K562 (cell line): ENCODE data around the gene CENPC. TPM values are rescaled to one million over a fixed set of nuclear protein-coding genes. Genes with fewer than 3 reads are reported as not detected.

Experiments
- ATAC-seq: fragments of 200-7000 bp; cut with Tn5 transposase; 3 replicates; pipeline ENCODE4 v1.9.1; 2020; ENCODE audit warnings: moderate library complexity
- BruUV-seq: library from RNA; stranded (reverse); fragments of 400-500 nt; replicated peaks from 2 replicates; lab custom pipeline; 2021; lab: Mats Ljungman, UMichigan
- CTCF ChIA-PET: fragments of 300-600 bp; formaldehyde crosslinking; extraction: SDS; loops from one replicate; lab custom pipeline; 2021; ENCODE audit warnings: low intra/inter-chr PET ratio; lab: Yijun Ruan, JAX
- POLR2A ChIA-PET: fragments of 300-600, 350-650 bp; sonication (Branson Sonifier 250); formaldehyde crosslinking; extraction: SDS; loops from one replicate; lab custom pipeline; 2021; ENCODE audit warnings: antibody characterized with exemption, inconsistent platforms; lab: Yijun Ruan, JAX
- DNase-seq, 4 experiments: peaks; one replicate each; pipeline versions ENCODE4 v3.0.0 to v3.0.0-alpha.2; 2011 to 2018; ENCODE audit warnings: low spot score in 3 of 4, mixed read lengths in 3 of 4; ENCODE audit errors: extremely low read depth in 1 of 4
- FAIRE-seq: peaks from 2 replicates; lab custom pipeline; 2011; peaks lifted over from hg19 to GRCh38; lab: Jason Lieb, UNC
- H2AFZ ChIP-seq: 2 replicates; pipeline ENCODE4 v1.6.0; 2011; ENCODE audit warnings: low read depth, low read length, control low read depth, inconsistent platforms
- H3K27ac ChIP-seq: fragments of 200-600 bp; 3 replicates; pipeline ENCODE4 v1.8.0; 2011; ENCODE audit warnings: low read depth, mild to moderate bottlenecking, control low read depth, inconsistent platforms, low read length, moderate library complexity, mixed read lengths; ENCODE audit errors: extremely low read depth
- H3K27me3 ChIP-seq, 2 experiments: fragments of 300-600 bp in 1 of 2; 2 replicates in 1 of 2; 3 replicates in 1 of 2; pipeline versions ENCODE4 v1.6.0 to v1.8.0; 2011; ENCODE audit warnings: inconsistent platforms in 2 of 2, low read length in 2 of 2, mild to moderate bottlenecking in 1 of 2, mixed read lengths in 1 of 2, moderate library complexity in 1 of 2; ENCODE audit not compliant: control insufficient read depth in 2 of 2, insufficient read depth in 2 of 2
- H3K36me3 ChIP-seq: fragments of 300-600 bp; 3 replicates; pipeline ENCODE4 v1.8.0; 2011; ENCODE audit warnings: mild to moderate bottlenecking, low read length, inconsistent platforms; ENCODE audit not compliant: control insufficient read depth, insufficient read depth
- H3K4me1 ChIP-seq, 2 experiments: fragments of 200-600 bp in 1 of 2; replicated peaks in 1 of 2; 2 replicates in 1 of 2; 3 replicates in 1 of 2; pipeline versions ENCODE4 v1.5.1 to v1.8.0; 2011; ENCODE audit warnings: inconsistent platforms in 2 of 2, low read length in 2 of 2, mild to moderate bottlenecking in 1 of 2, mixed read lengths in 1 of 2, moderate library complexity in 1 of 2; ENCODE audit not compliant: control insufficient read depth in 2 of 2, insufficient read depth in 2 of 2
- H3K4me2 ChIP-seq: 2 replicates; pipeline ENCODE4 v1.6.1; 2011; ENCODE audit warnings: low read length, control low read depth, inconsistent platforms, mixed read lengths; ENCODE audit not compliant: insufficient read depth
- H3K4me3 ChIP-seq: fragments of 200-600 bp; sonication (generic), shearing (Covaris generic); 2 replicates; pipeline ENCODE4 v1.5.1; 2016; ENCODE audit warnings: control low read depth, inconsistent platforms
- H3K79me2 ChIP-seq: fragments of 200-600 bp; 3 replicates; pipeline ENCODE4 v1.8.0; 2011; ENCODE audit warnings: low read length, inconsistent platforms; ENCODE audit not compliant: control insufficient read depth, insufficient read depth
- H3K9ac ChIP-seq, 2 experiments: 2 replicates each; pipeline versions ENCODE4 v1.6.0 to v1.6.1; 2011; ENCODE audit warnings: low read depth in 2 of 2, low read length in 2 of 2, control low read depth in 1 of 2, inconsistent platforms in 1 of 2, mild to moderate bottlenecking in 1 of 2, mixed read lengths in 1 of 2; ENCODE audit not compliant: insufficient read depth in 1 of 2
- H3K9me1 ChIP-seq: one replicate; pipeline ENCODE4 v1.6.0; 2011; ENCODE audit warnings: inconsistent platforms, mild to moderate bottlenecking, low read length, moderate library complexity; ENCODE audit not compliant: control insufficient read depth, insufficient read depth
- H3K9me3 ChIP-seq: replicated peaks from 2 replicates; pipeline ENCODE4 v1.5.1; 2011; ENCODE audit warnings: low read depth, low read length, inconsistent platforms; ENCODE audit not compliant: control insufficient read depth, insufficient read depth
- H4K20me1 ChIP-seq: replicated peaks from 2 replicates; pipeline ENCODE4 v1.6.1; 2011; ENCODE audit warnings: low read length, inconsistent platforms, mixed read lengths; ENCODE audit not compliant: control insufficient read depth, insufficient read depth
- ARID2 ChIP-seq: fragments of 450-650 bp; IDR thresholded peaks from 2 replicates; pipeline ENCODE4 v1.6.1; 2017; ENCODE audit warnings: antibody characterized with exemption, mild to moderate bottlenecking
- ATF7 ChIP-seq: fragments of 450-650 bp; IDR thresholded peaks from 2 replicates; pipeline ENCODE4 v1.7.1; 2014; ENCODE audit warnings: mild to moderate bottlenecking, moderate library complexity
- HMBOX1 ChIP-seq: sonication (generic); IDR thresholded peaks from 2 replicates; pipeline ENCODE4 v1.6.1; 2016
- IRF1 ChIP-seq: sonication (generic); formaldehyde crosslinking; IDR thresholded peaks from 2 replicates; pipeline ENCODE4 v1.8.0; 2022; ENCODE audit warnings: missing genetic modification reagents, mild to moderate bottlenecking, borderline replicate concordance
- JUN ChIP-seq, 2 experiments: sonication (generic) in 1 of 2; formaldehyde crosslinking in 1 of 2; IDR thresholded peaks; 2 replicates each; pipeline versions ENCODE4 v1.6.1 to v1.8.0; 2012 to 2022; ENCODE audit warnings: borderline replicate concordance in 2 of 2, mild to moderate bottlenecking in 2 of 2, improper control_type of control experiment in 1 of 2, low read depth in 1 of 2, low read length in 1 of 2, missing genetic modification reagents in 1 of 2
- MCM3 ChIP-seq: fragments of 450-650 bp; IDR thresholded peaks from 2 replicates; pipeline ENCODE4 v1.6.1; 2016
- MLLT1 ChIP-seq, 2 experiments: fragments of 450-650 bp; IDR thresholded peaks; 2 replicates each; pipeline ENCODE4 v1.6.1; 2016
- MYC ChIP-seq, 2 experiments: fragments of 250-450 bp in 1 of 2; sonication (Bioruptor Pico) in 1 of 2; IDR thresholded peaks; 2 replicates each; pipeline versions ENCODE4 v1.5.1 to v1.6.1; 2012 to 2021; ENCODE audit warnings: low read depth in 2 of 2, borderline replicate concordance in 1 of 2, improper control_type of control experiment in 1 of 2, low read length in 1 of 2, mild to moderate bottlenecking in 1 of 2, moderate library complexity in 1 of 2
- PKNOX1 ChIP-seq: fragments of 450-650 bp; IDR thresholded peaks from 2 replicates; pipeline ENCODE4 v1.6.1; 2016
- SREBF2 ChIP-seq: sonication (generic); formaldehyde crosslinking; IDR thresholded peaks from 2 replicates; pipeline ENCODE4 v1.4.0; 2020; ENCODE audit warnings: mild to moderate bottlenecking, missing genetic modification reagents
- SRSF3 ChIP-seq: fragments of 200-400 bp; formaldehyde crosslinking; IDR thresholded peaks from 2 replicates; pipeline ENCODE4 v1.6.1; 2016; ENCODE audit warnings: mild to moderate bottlenecking, low read length, moderate library complexity; ENCODE audit not compliant: insufficient read depth
- ZBTB7A ChIP-seq: IDR thresholded peaks from 2 replicates; pipeline ENCODE4 v1.6.1; 2011; ENCODE audit warnings: low read depth, mild to moderate bottlenecking, low read length, moderate library complexity, borderline replicate concordance; ENCODE audit not compliant: control insufficient read depth
- ZKSCAN3 ChIP-seq: fragments of 250-450 bp; sonication (Bioruptor Pico); IDR thresholded peaks from 2 replicates; pipeline ENCODE4 v1.4.0; 2020
- ZNF124 ChIP-seq: sonication (generic); formaldehyde crosslinking; IDR thresholded peaks from 2 replicates; pipeline ENCODE4 v1.8.1; 2022; ENCODE audit warnings: missing genetic modification reagents
- ZNF717 ChIP-seq: fragments of 250-450 bp; sonication (Bioruptor Pico); IDR thresholded peaks from 2 replicates; pipeline ENCODE4 v1.5.0; 2021
- WGBS: fragments of 100-300 bp; shearing (Covaris generic); methylation state at CpG from one replicate; pipeline ENCODE4 v1.1.6; 2016; ENCODE audit warnings: low coverage, mixed read lengths; ENCODE audit not compliant: insufficient coverage; ENCODE audit errors: missing lambda C conversion rate; 5-methylcytosine and 5-hydroxymethylcytosine counted together
- in situ Hi-C: fragments of 300-500 bp; cut with MboI; formaldehyde crosslinking; loops from 4 replicates; pipeline ENCODE4 v1.15.0; 2018; ENCODE audit warnings: inconsistent platforms, mixed read lengths
- intact Hi-C: fragments of 100-400 bp; cut with micrococcal nuclease; formaldehyde crosslinking; loops from 2 replicates; pipeline ENCODE4 v1.14.2; 2022
- polyA plus RNA-seq, 8 experiments: library from polyadenylated mRNA; depleted of rRNA in 4 of 8; stranded (reverse) in 5 of 8; unstranded in 3 of 8; fragments of >200 nt; fragmentation: Nextera tagmentation in 2 of 8; fragmentation: Illumina TruSeq in 1 of 8; extraction: Ambion mirVana in 2 of 8; extraction: Trizol in 1 of 8; gene quantifications; 2 replicates each; pipeline versions ENCODE4 v1.2.1 to v1.2.3, GENCODE V29; 2011 to 2014; ENCODE audit warnings: inconsistent platforms in 1 of 8, missing spikeins in 1 of 8
- total RNA-seq, 7 experiments: library from RNA; depleted of rRNA in 6 of 7; stranded (reverse); fragments of >200 nt in 6 of 7; fragmentation: Illumina TruSeq in 2 of 7; extraction: Trizol in 2 of 7; gene quantifications; 2 replicates each; pipeline versions ENCODE4 v1.2.1 to v1.2.3, GENCODE V29; 2011 to 2021; ENCODE audit warnings: low replicate concordance in 1 of 7

The CENPC gene
- total and polyA plus RNA-seq, 9 of the 15 experiments (the other 6 are each of a cell fraction or from before 2014, with no cell fraction given), result 18.1 to 48.5 (median 30.8) TPM

GRCh38 chr4:67459164-67459563 is 86.1 kb downstream of the CENPC start:
- H3K79me2 ChIP-seq, result no peaks in the 10 kb centered on the region
- CTCF ChIA-PET, result no interaction called here
- intact Hi-C loops, result no loop called here

More at GRCh38 chr4:67459164-67459563, 86.1 kb downstream of the CENPC start:
- Histone ChIP-seq H3K4me1 (no peaks in the 10 kb centered on the region), H3K4me2 (no peak overlapping the region), H4K20me1 (no peaks in the 10 kb centered on the region), H3K4me3 (no peak overlapping the region), H3K9me3 (no peaks in the 10 kb centered on the region), H2AFZ (no peak overlapping the region), H3K36me3 (peaks cover 22% of the 10 kb centered on the region; the same call in 2 of the 3 replicates), H3K27me3 (no peaks in the 10 kb centered on the region), H3K9ac (no peak overlapping the region), H3K27ac (no peak overlapping the region), H3K9me1 (no peaks in the 10 kb centered on the region)
- ATAC-seq (peak; percentile 15), FAIRE-seq (no peak), DNase-seq (no peak)
- 67% methylated on average over 1 of the region's 3 CpGs for WGBS
- BruUV-seq, result no TSS peak
- TF ChIP-seq SREBF2 (CRISPR knock-in tag), result no peak
- TF ChIP-seq ATF7, result no peak
- no peak for TF ChIP-seq IRF1 (CRISPR knock-in tag)
- no peak for TF ChIP-seq ZKSCAN3 (CRISPR knock-in tag)
- no peak for TF ChIP-seq SRSF3
- TF ChIP-seq ZNF717 (CRISPR knock-in tag), result no peak
- TF ChIP-seq ZNF124 (CRISPR knock-in tag), result no peak
- TF ChIP-seq MYC (IDR thresholded peaks at IDR 0.05; ENCODE audit: low read depth, low read length), result no peak
- no peak for TF ChIP-seq MYC (CRISPR knock-in tag; IDR thresholded peaks at IDR 0.05; ENCODE audit: borderline replicate concordance, low read depth)
- TF ChIP-seq MLLT1 (IDR thresholded peaks at IDR 0.05), result no peak
- TF ChIP-seq HMBOX1, result no peak
- no peak for TF ChIP-seq ZBTB7A
- TF ChIP-seq PKNOX1, result no peak
- TF ChIP-seq JUN (IDR thresholded peaks at IDR 0.05; ENCODE audit: borderline replicate concordance, low read depth, low read length), result no peak
- TF ChIP-seq JUN (CRISPR knock-in tag; IDR thresholded peaks at IDR 0.05; ENCODE audit: borderline replicate concordance), result no peak
- TF ChIP-seq ARID2, result no peak
- TF ChIP-seq MCM3, result no peak
- POLR2A ChIA-PET, result no interaction called here
- in situ Hi-C loops, result no loop called here
